Ovary (tissue), 3 donors: Measurements from ENCODE around the gene PRDM16.

Experiments
- POLR2A ChIP-seq: fragments of 450-650 bp; IDR thresholded peaks from one replicate; pipeline ENCODE4 v1.6.1; 2017; ENCODE audit warnings: antibody characterized with exemption, mild to moderate bottlenecking, moderate library complexity
- TF ChIP-seq, protein P1 (sequence below), 3 donors: fragments of 450-650 bp in 2 of 3; fragments of 200-600 bp in 1 of 3; IDR thresholded peaks; one replicate each; pipeline versions ENCODE4 v1.5.1 to v1.8.0; 2016 to 2022; ENCODE audit warnings: antibody characterized with exemption in 3 of 3, mild to moderate bottlenecking in 1 of 3
- donor health status: DM: no; HTN: no; CAD: no.

DNA sequence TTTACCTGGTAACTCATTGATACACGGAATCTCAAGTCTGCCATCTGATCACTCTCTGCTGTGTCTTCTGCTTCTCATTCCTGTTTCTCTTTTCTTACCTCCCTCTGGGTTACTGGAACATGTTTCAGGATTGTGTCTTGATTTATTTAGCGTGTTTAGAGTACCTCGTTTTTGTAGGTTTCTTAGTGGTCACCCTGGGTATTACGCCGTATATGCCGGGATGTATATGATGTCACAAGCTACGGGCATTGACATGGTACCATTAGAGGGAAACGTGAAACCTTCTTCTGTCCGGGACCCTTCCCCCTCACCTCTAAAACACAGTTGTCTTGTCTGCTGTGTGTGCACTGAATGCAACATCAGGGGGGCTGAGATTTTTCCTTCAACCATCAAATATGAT is 45.0 kb upstream of the PRDM16 start:
- TF ChIP-seq, protein P1, sequence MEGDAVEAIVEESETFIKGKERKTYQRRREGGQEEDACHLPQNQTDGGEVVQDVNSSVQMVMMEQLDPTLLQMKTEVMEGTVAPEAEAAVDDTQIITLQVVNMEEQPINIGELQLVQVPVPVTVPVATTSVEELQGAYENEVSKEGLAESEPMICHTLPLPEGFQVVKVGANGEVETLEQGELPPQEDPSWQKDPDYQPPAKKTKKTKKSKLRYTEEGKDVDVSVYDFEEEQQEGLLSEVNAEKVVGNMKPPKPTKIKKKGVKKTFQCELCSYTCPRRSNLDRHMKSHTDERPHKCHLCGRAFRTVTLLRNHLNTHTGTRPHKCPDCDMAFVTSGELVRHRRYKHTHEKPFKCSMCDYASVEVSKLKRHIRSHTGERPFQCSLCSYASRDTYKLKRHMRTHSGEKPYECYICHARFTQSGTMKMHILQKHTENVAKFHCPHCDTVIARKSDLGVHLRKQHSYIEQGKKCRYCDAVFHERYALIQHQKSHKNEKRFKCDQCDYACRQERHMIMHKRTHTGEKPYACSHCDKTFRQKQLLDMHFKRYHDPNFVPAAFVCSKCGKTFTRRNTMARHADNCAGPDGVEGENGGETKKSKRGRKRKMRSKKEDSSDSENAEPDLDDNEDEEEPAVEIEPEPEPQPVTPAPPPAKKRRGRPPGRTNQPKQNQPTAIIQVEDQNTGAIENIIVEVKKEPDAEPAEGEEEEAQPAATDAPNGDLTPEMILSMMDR (IDR thresholded peaks at IDR 0.05) = no peak
- TF ChIP-seq POLR2A = no peak
